ENCODE results near the gene SPATA32.

- peak; percentile 28 for TF ChIP-seq CTCF (IDR thresholded peaks at IDR 0.05; ENCODE audit: low read depth, low read length, poor library complexity, severe bottlenecking)
- TF ChIP-seq EZH2phosphoT487 (IDR thresholded peaks at IDR 0.05; ENCODE audit: borderline replicate concordance, low read length), result no peak
Measured at GRCh38 chr17:45306623-45307022, 44.7 kb upstream of the SPATA32 start.

Measured in DOHH2 (cell line).